ENCODE measurements around the gene MYO7B.

GRCh38 chr2:127590386-127591190 lies 55.1 kb downstream of the MYO7B start:
- TF ChIP-seq CTCF (IDR thresholded peaks at IDR 0.05) (no peak), POLR2AphosphoS5 (IDR thresholded peaks at IDR 0.05) (no peak), POLR2A (IDR thresholded peaks at IDR 0.05) (no peak), EP300 (IDR thresholded peaks at IDR 0.05) (no peak)

Measured in stomach (tissue), 4 donors.